HG03064 (cell line): ENCODE measurements around the gene NIM1K.
"Not testable (repeated sequence)": the region's sequence is repeated elsewhere in the genome, so short reads cannot be mapped to it uniquely, and the experiment has no call there.

ENCODE experiments used
- ATAC-seq: cut with Tn5 transposase; IDR thresholded peaks from one replicate; pipeline ENCODE4 v1.9.1; 2021; ENCODE audit warnings: low read depth; ENCODE audit not compliant: unreplicated experiment

Gene NIM1K

DNA sequence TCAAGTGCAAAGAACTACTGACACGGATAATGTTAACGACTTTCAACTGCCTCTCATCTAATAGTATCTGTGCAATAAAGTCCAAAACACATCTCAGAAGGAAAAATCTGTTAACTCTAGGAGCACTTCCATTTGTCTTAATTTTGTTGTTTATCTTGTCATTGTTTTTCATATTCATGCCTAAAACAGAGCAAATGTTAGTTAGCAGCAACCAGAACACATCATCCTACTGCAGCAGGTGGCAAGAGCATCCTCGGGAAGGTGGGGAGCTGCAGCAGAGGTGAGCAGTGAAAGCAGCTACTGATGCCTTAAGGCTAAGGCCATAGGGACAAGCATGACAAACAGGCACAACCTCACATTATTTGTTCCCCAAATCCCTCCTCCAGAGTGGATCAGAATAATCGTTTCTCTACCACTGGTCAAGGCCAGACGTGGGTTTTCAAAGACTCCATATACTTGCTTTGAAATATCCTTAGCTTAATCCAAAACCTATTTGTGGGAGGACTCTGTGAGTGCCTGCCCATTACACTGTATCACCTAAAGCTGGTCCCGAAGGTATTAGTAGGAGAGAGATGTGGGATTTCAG, 120.1 kb downstream of the NIM1K start:
- ATAC-seq = no peak

- peak; percentile 4 for ATAC-seq
These were observed 120.6 kb downstream of the NIM1K start for GRCh38 chr5:43312699-43313034.

DNA sequence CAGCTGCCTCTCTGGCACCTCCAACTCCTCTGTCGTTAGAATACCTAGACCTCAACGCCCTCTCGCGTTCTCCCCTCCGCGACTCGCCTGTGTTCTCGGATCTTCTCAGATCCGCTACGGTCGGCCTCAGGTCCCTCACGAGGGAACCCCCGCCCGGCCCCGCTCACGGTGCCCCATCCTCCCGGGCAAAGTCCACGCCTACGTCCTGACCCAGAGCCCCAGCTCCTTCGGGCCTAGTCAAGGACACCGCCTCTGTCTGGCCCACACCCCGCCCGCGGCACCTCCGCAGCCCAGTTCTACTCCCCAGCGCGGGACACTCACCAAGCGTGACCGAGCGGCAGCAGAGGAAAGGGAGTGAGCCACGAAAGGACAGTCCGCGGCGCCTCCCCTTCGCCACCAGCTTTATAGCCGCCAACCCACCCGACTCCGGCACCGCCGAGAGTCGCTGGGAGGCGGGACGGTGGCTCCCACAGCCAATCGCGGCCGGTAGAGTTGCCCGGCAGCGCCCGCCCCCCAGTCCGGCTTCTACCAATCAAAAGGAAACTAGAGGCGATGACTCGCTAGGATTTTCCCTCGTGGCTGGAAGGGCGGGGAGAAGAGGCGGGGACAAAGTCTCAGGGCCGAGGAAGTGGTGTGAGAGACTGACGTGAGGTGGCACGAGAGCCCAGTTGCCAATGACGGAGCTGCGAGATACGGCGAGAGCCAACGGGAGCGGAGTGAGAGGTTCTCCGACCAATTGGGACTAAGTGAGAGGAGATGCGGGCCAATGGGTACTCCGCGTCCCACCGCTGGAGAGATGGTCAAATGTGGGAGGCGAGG, 121.2 kb downstream of the NIM1K start, which contains the start of gene HMGCS1:
Gene HMGCS1, minus strand, starts transcription at position 378 of the 819 bp plus-strand sequence. CDS start 14,447 bp downstream, outside the sequence.
- ATAC-seq = peak; percentile 94

DNA sequence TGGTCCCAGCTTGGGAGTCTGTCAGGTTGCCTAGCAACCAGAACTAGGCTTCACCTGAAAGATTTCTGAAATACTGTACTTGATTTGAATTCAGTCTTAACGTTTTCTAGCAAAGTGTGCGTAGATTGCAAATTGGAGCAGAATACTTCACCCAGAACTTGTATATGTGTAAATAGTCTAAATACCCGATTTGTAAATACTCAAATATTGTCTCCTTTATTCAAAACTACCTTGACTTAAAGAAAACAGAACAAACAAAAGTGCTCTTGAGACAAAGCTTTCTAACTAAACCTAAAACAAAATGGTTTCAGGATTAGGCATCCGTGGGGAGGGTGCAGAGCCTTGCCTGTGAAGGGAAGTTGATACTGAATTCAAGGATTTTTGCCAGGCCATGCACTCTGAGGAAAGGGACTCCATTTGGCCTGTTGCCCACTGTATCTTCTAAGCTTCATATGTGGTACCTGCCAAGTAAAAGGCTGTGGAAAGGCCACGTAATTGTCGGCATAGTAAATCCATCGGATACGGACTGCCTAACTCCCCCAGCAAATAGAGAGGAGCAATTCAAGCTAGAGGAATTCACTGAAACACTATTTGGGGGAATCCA, 121.9 kb downstream of the NIM1K start:
- no peak for ATAC-seq

DNA sequence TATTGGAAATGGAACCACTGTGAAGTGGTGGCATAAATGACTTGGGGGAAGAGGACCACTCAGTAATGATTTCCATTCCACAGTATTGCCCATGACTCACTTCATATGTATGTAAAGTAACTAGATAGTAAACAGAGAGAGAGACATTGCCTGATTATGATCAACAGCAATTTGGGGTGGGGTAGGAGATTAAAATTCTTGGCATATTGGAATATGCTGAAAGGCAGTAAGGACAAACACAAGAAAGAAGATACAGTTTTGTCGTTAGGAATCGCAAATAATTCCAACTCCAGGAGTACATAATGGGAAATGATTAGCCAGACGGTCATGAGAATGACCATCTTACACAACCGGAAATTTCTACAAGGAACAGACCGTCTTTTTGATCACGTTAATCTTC, 122.7 kb downstream of the NIM1K start:
- no peak for ATAC-seq

- no peak for ATAC-seq
These were observed 123.2 kb downstream of the NIM1K start for GRCh38 chr5:43315263-43315662.

DNA sequence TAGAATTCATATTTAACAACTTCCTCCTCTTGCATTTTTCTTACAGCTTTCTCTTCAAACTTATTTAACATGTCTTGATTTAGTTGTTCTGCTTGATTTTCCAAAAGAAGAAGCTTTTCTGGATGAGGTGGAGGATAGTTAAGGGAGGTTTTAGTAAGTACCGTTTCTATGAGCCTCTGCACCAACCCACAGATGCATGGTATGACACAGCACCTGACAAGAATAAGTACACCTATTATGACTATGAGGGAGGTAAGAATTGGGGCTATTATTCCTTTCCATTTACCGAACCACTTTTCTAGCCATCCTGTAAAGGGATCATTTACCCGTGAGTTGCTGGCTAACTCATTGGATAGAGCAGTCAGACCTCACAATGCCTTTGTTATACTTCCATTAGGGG, 123.7 kb downstream of the NIM1K start:
- no peak for ATAC-seq

- no peak for ATAC-seq
These were observed 124.4 kb downstream of the NIM1K start for GRCh38 chr5:43316421-43316820.

- ATAC-seq = no peak
These were observed 128.8 kb downstream of the NIM1K start for GRCh38 chr5:43320846-43321245.

DNA sequence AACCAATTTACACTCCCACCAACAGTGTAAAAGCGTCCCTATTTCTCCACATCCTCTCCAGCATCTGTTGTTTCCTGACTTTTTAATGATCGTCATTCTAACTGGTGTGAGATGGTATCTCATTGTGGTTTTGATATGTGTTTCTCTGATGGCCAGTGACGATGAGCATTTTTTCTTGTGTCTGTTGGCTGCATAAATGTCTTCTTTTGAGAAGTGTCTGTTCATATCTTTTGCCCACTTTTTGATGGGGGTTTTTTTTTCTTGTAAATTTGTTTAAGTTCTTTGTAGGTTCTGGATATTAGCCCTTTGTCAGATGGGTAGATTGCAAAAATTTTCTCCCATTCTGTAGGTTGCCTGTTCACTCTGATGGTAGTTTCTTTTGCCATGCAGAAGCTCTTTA, 131.5 kb downstream of the NIM1K start:
- ATAC-seq = not testable (repeated sequence)

GRCh38 chr5:43325624-43326023, 133.6 kb downstream of the NIM1K start:
- ATAC-seq = not testable (repeated sequence)
